NT2/D1 (cell line): ENCODE measurements around the gene FYB1.

ENCODE experiments used
- DNase-seq: peaks from one replicate; pipeline ENCODE4 v3.0.0-alpha.2; 2011; ENCODE audit warnings: low read depth, low spot score
- H3K27me3 ChIP-seq: 2 replicates; pipeline ENCODE4 v1.6.0; 2011; ENCODE audit warnings: mild to moderate bottlenecking; ENCODE audit not compliant: insufficient read length, insufficient read depth
- H3K36me3 ChIP-seq: 2 replicates; pipeline ENCODE4 v1.6.1; 2011; ENCODE audit warnings: mild to moderate bottlenecking, low read length, mixed read lengths; ENCODE audit not compliant: insufficient read depth, insufficient read length
- H3K4me1 ChIP-seq: 2 replicates; pipeline ENCODE4 v1.5.1; 2011; ENCODE audit not compliant: insufficient read depth, insufficient read length
- H3K4me3 ChIP-seq: 2 replicates; pipeline ENCODE4 v1.5.1; 2011; ENCODE audit warnings: low read depth; ENCODE audit not compliant: insufficient read length
- H3K9ac ChIP-seq: 2 replicates; pipeline ENCODE4 v1.6.0; 2011; ENCODE audit warnings: low read depth; ENCODE audit not compliant: insufficient read length
- H3K9me3 ChIP-seq: 2 replicates; pipeline ENCODE4 v1.5.1; 2011; ENCODE audit warnings: mild to moderate bottlenecking, low read length; ENCODE audit not compliant: insufficient read depth
- SUZ12 ChIP-seq: IDR thresholded peaks from 2 replicates; pipeline ENCODE4 v1.6.1; 2011; ENCODE audit not compliant: insufficient read length, insufficient read depth; ENCODE audit errors: extremely low read depth
- YY1 ChIP-seq: IDR thresholded peaks from 2 replicates; pipeline ENCODE4 v1.6.1; 2011; ENCODE audit not compliant: insufficient read length, insufficient read depth
- ZNF274 ChIP-seq: IDR thresholded peaks from 2 replicates; pipeline ENCODE4 v1.6.1; 2011; ENCODE audit warnings: mild to moderate bottlenecking, low read depth, low read length

Gene FYB1

GRCh38 chr5:39113354-39113953 is 105.9 kb downstream of the FYB1 start:
- no peak for DNase-seq
- H3K9ac ChIP-seq: no peak overlapping the region
- H3K9me3 ChIP-seq: no peaks in the 10 kb centered on the region
- H3K27me3 ChIP-seq: no peaks in the 10 kb centered on the region
- no peak for TF ChIP-seq SUZ12
- no peak overlapping the region for H3K4me3 ChIP-seq
- no peaks in the 10 kb centered on the region for H3K4me1 ChIP-seq
- no peaks in the 10 kb centered on the region for H3K36me3 ChIP-seq

GRCh38 chr5:39109606-39110005 is 109.8 kb downstream of the FYB1 start:
- Histone ChIP-seq H3K27me3 (no peaks in the 10 kb centered on the region), H3K4me1 (no peaks in the 10 kb centered on the region), H3K9ac (no peak overlapping the region), H3K36me3 (no peaks in the 10 kb centered on the region), H3K4me3 (no peak overlapping the region), H3K9me3 (no peaks in the 10 kb centered on the region)
- no peak for TF ChIP-seq SUZ12
- no peak for TF ChIP-seq ZNF274
- TF ChIP-seq YY1: no peak
- DNase-seq: no peak

- H3K9me3 ChIP-seq: no peaks in the 10 kb centered on the region
- TF ChIP-seq ZNF274: no peak
- TF ChIP-seq SUZ12: no peak
- TF ChIP-seq YY1: no peak
- H3K9ac ChIP-seq: no peak overlapping the region
- no peak overlapping the region for H3K4me3 ChIP-seq
- DNase-seq: no peak
- no peaks in the 10 kb centered on the region for H3K36me3 ChIP-seq
- H3K4me1 ChIP-seq: no peaks in the 10 kb centered on the region
- H3K27me3 ChIP-seq: no peaks in the 10 kb centered on the region
Measured at GRCh38 chr5:39108987-39109386, 110.4 kb downstream of the FYB1 start.

GRCh38 chr5:39107350-39107749 is 112.0 kb downstream of the FYB1 start:
- H3K36me3 ChIP-seq: no peaks in the 10 kb centered on the region
- H3K9ac ChIP-seq: no peak overlapping the region
- H3K4me3 ChIP-seq: no peak overlapping the region
- no peaks in the 10 kb centered on the region for H3K9me3 ChIP-seq
- H3K27me3 ChIP-seq: no peaks in the 10 kb centered on the region
- no peaks in the 10 kb centered on the region for H3K4me1 ChIP-seq
- TF ChIP-seq YY1 (no peak), ZNF274 (no peak), SUZ12 (no peak)
- DNase-seq: no peak

GRCh38 chr5:39106322-39106721 is 113.0 kb downstream of the FYB1 start:
- H3K9me3 ChIP-seq: no peaks in the 10 kb centered on the region

GRCh38 chr5:39104221-39104620 is 115.1 kb downstream of the FYB1 start:
- H3K27me3 ChIP-seq: no peaks in the 10 kb centered on the region
- DNase-seq: no peak
- no peaks in the 10 kb centered on the region for H3K9me3 ChIP-seq
- H3K9ac ChIP-seq: no peak overlapping the region
- no peaks in the 10 kb centered on the region for H3K36me3 ChIP-seq
- no peak overlapping the region for H3K4me3 ChIP-seq
- no peak for TF ChIP-seq SUZ12
- no peak for TF ChIP-seq YY1
- no peak for TF ChIP-seq ZNF274
- no peaks in the 10 kb centered on the region for H3K4me1 ChIP-seq

More at GRCh38 chr5:39106322-39106721, 113.0 kb downstream of the FYB1 start:
- Histone ChIP-seq H3K36me3 (no peaks in the 10 kb centered on the region), H3K4me3 (no peak overlapping the region), H3K27me3 (no peaks in the 10 kb centered on the region), H3K4me1 (no peaks in the 10 kb centered on the region), H3K9ac (no peak overlapping the region)
- no peak for TF ChIP-seq ZNF274
- no peak for DNase-seq

- Histone ChIP-seq H3K27me3 (no peaks in the 10 kb centered on the region), H3K4me1 (no peaks in the 10 kb centered on the region)
- TF ChIP-seq ZNF274 (no peak), SUZ12 (no peak)
Measured at GRCh38 chr5:39102684-39103155, 116.6 kb downstream of the FYB1 start.

GRCh38 chr5:39100851-39101396 is 118.4 kb downstream of the FYB1 start:
- TF ChIP-seq ZNF274 (no peak), YY1 (no peak), SUZ12 (no peak)
- Histone ChIP-seq H3K4me3 (no peak overlapping the region), H3K9me3 (no peaks in the 10 kb centered on the region), H3K4me1 (no peaks in the 10 kb centered on the region), H3K27me3 (no peaks in the 10 kb centered on the region), H3K9ac (no peak overlapping the region), H3K36me3 (no peaks in the 10 kb centered on the region)
- no peak for DNase-seq

More at GRCh38 chr5:39102684-39103155, 116.6 kb downstream of the FYB1 start:
- no peaks in the 10 kb centered on the region for H3K36me3 ChIP-seq
- H3K9me3 ChIP-seq: no peaks in the 10 kb centered on the region
- DNase-seq: no peak
- no peak overlapping the region for H3K9ac ChIP-seq
- no peak overlapping the region for H3K4me3 ChIP-seq
